GM19452 (cell line): ENCODE measurements around the gene GLB1L2.

Experiments
- ATAC-seq: cut with Tn5 transposase; IDR thresholded peaks from one replicate; pipeline ENCODE4 v1.9.1; 2021; ENCODE audit not compliant: unreplicated experiment

Gene GLB1L2

GRCh38 chr11:134417871-134418840, 86.4 kb downstream of the GLB1L2 start:
- ATAC-seq = no peak

- no peak for ATAC-seq
These were observed 91.3 kb downstream of the GLB1L2 start for GRCh38 chr11:134423106-134423505.

- no peak for ATAC-seq
These were observed 93.6 kb downstream of the GLB1L2 start for GRCh38 chr11:134425413-134425812.
